Measurements from ENCODE around the gene WSB2.

Gene WSB2

DNA sequence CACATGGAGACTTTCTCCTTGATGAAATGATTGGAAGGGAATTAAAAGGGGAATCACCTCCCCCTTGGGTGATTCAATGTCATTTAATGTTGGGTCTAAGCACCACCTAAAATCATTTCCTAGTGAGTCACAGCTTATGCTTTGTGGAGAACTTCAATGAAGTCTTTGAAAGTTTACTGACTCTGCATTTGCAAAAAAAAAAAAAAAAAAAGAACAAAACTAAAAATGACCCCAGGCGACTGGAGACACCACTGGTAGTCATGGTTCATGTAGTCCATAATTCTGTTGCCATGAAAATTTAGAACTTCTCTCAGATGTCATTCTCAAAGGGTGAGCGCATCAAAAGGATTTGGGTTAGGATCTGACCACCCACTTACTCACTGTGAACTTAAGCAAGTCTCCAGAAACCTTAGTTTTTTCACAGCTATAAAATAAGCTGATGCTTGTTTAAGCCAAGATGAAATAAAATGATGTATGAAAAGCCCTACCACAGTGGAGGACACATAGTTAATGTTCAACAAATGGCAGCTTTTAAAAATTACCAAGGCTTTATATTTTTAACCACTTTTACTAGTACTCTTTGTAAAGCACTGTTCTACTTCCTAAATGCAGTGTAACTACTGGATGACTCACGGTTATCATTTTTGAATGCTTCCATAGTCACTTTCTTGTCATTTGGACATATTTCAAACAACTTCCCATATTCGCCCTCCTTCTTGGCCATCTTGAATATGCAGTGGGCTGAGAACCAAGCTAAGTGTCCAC, 74.1 kb downstream of the WSB2 start:
- DNase-seq, result no peak

GRCh38 chr12:117985182-117985581, 75.8 kb downstream of the WSB2 start:
- no peak for DNase-seq

All from NCI-H748 treated with DMSO at 0.1 percent for 48 hours (cell line).